ENCODE results near the gene OOEP. TPM values are rescaled to one million over a fixed set of nuclear protein-coding genes. Genes with fewer than 3 reads are reported as not detected.

The OOEP gene
- total RNA-seq, 1 experiment from 2014 or later, result not detected

DNA sequence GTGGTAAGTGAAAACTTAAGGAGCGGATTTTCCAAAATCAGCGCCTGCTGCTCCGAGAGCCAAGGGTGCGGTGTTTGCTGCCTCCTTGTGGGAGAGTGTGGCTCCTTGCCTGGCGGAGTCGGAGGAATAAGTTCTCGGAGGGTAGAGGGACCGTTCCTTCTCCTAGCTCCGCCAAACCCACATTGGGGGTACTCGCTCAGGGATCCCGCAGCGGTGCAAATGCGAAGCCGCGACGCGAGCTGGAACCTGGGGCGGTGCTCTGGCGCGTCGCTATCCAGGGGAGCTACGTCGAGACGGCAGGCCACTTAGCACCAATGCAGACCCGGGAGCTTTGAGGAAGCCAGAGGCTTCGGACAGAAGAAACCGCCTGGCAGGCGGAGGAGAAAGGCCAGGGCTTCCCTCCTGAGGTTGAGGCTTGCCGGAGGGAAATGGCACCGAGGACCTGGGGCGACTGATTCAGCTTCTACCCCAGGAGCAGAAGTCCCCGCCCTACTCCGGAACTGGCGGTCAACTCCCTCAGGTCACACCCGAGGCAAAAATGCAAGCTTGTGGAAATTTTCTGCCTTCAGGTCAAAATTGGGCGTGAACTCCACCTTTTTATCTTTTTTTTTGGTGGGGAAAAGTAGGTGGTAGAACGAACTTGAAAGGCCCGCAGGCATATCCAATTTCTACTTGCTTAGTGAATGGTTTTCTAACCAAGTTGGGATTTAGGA is 19.3 kb upstream of the OOEP start:
- peak overlapping the region; percentile 96 for H3K4me2 ChIP-seq (ENCODE audit: low read length)
- no peaks in the 10 kb centered on the region for H3K9me3 ChIP-seq (ENCODE audit: control insufficient read depth in 1 of 2, insufficient read depth in 1 of 2, low read depth in 1 of 2, low read length in 2 of 2)
- H3K27ac ChIP-seq (ENCODE audit: low read depth, low read length), result peak overlapping the region; percentile 90
- POLR2A ChIA-PET, result interaction anchor here (0.9 to 1.5 kb wide), 7 partner anchors 12 to 264 kb away, joined by 3 to 10 read pairs (median 5); partner anchors contain the start of gene MTO1
- no peaks in the 10 kb centered on the region for H4K20me1 ChIP-seq (ENCODE audit: insufficient read depth)
- no peaks in the 10 kb centered on the region for H3K9me2 ChIP-seq (ENCODE audit: insufficient read depth)
- H2AFZ ChIP-seq (ENCODE audit: low read depth, low read length, poor library complexity, severe bottlenecking), result peak overlapping the region; percentile 96
- intact Hi-C loops (cut with micrococcal nuclease), result loop anchor here (2.0 kb wide), 1 partner anchor 266 kb away; no protein-coding TSS in a partner anchor
- TSS peak; percentile 97 for BruUV-seq (replicated peaks)
- RAD21 ChIA-PET (ENCODE audit: low non-redundant PET in 1 of 2, low total read pairs in 2 of 2, uncharacterized antibody in 2 of 2, unreplicated experiment in 2 of 2), result no interaction called here
- peak overlapping the region; percentile 52 to 66 for H3K4me3 ChIP-seq (replicated peaks in 1 of 2; ENCODE audit: low read depth in 1 of 2, low read length in 2 of 2)
- H3K9ac ChIP-seq (ENCODE audit: low read length), result peak overlapping the region; percentile 74
- peaks cover 19 to 39% of the 10 kb centered on the region in 2 experiments for H3K4me1 ChIP-seq (ENCODE audit: control insufficient read depth in 1 of 2, insufficient read depth in 2 of 2, low read length in 2 of 2)
- H3K79me2 ChIP-seq (ENCODE audit: insufficient read depth, low read length), result no peaks in the 10 kb centered on the region
- H3K27me3 ChIP-seq (ENCODE audit: insufficient read depth, low read length), result no peaks in the 10 kb centered on the region
- no peaks in the 10 kb centered on the region for H3K36me3 ChIP-seq (ENCODE audit: control insufficient read depth in 1 of 2, insufficient read depth in 2 of 2, low read length in 2 of 2)
- ATAC-seq (peak; percentile 85), DNase-seq (ENCODE audit: low read depth, low spot score) (peak; percentile 70)
- CTCF ChIA-PET, result interaction anchor here (0.6 to 1.8 kb wide), 10 partner anchors 9 to 264 kb away, joined by 3 to 14 read pairs (median 4); no protein-coding TSS in a partner anchor
- TF ChIP-seq ZFX (IDR thresholded peaks at IDR 0.05) (no peak), EGR1 (IDR thresholded peaks at IDR 0.05; ENCODE audit: low read depth) (no peak), POLR2A (IDR thresholded peaks at IDR 0.05; ENCODE audit: borderline replicate concordance, extremely low read depth, insufficient read depth, insufficient read length) (peak; percentile 64), EZH2phosphoT487 (IDR thresholded peaks at IDR 0.05; ENCODE audit: borderline replicate concordance) (no peak), SP1 (IDR thresholded peaks at IDR 0.05; ENCODE audit: low read depth) (peak; percentile 48; the same call in 1 of the 2 replicates), SRF (IDR thresholded peaks at IDR 0.05; ENCODE audit: low read depth) (no peak; the same call in 1 of the 2 replicates), SIN3A (IDR thresholded peaks at IDR 0.05; ENCODE audit: low read depth) (no peak), EZH2 (IDR thresholded peaks at IDR 0.05) (no peak), ZNF274 (IDR thresholded peaks at IDR 0.05; ENCODE audit: low read depth, low read length) (no peak), ELF1 (IDR thresholded peaks at IDR 0.05; ENCODE audit: borderline replicate concordance, low read depth) (no peak), YY1 (IDR thresholded peaks at IDR 0.05; ENCODE audit: extremely low read depth, insufficient replicate concordance, low read depth, low read length) (peak; percentile 72), RAD21 (IDR thresholded peaks at IDR 0.05; ENCODE audit: low read depth) (peak; percentile 84), JUND (IDR thresholded peaks at IDR 0.05) (no peak), FOSL1 (IDR thresholded peaks at IDR 0.05; ENCODE audit: low read depth) (no peak; the same call in 1 of the 2 replicates)
- TF ChIP-seq, protein P1, sequence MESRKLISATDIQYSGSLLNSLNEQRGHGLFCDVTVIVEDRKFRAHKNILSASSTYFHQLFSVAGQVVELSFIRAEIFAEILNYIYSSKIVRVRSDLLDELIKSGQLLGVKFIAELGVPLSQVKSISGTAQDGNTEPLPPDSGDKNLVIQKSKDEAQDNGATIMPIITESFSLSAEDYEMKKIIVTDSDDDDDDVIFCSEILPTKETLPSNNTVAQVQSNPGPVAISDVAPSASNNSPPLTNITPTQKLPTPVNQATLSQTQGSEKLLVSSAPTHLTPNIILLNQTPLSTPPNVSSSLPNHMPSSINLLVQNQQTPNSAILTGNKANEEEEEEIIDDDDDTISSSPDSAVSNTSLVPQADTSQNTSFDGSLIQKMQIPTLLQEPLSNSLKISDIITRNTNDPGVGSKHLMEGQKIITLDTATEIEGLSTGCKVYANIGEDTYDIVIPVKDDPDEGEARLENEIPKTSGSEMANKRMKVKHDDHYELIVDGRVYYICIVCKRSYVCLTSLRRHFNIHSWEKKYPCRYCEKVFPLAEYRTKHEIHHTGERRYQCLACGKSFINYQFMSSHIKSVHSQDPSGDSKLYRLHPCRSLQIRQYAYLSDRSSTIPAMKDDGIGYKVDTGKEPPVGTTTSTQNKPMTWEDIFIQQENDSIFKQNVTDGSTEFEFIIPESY (IDR thresholded peaks at IDR 0.05; ENCODE audit: extremely low read depth, insufficient replicate concordance, low read length), result no peak
- TF ChIP-seq, protein P2, sequence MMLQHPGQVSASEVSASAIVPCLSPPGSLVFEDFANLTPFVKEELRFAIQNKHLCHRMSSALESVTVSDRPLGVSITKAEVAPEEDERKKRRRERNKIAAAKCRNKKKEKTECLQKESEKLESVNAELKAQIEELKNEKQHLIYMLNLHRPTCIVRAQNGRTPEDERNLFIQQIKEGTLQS (IDR thresholded peaks at IDR 0.05), result no peak
- TF ChIP-seq, protein P3, sequence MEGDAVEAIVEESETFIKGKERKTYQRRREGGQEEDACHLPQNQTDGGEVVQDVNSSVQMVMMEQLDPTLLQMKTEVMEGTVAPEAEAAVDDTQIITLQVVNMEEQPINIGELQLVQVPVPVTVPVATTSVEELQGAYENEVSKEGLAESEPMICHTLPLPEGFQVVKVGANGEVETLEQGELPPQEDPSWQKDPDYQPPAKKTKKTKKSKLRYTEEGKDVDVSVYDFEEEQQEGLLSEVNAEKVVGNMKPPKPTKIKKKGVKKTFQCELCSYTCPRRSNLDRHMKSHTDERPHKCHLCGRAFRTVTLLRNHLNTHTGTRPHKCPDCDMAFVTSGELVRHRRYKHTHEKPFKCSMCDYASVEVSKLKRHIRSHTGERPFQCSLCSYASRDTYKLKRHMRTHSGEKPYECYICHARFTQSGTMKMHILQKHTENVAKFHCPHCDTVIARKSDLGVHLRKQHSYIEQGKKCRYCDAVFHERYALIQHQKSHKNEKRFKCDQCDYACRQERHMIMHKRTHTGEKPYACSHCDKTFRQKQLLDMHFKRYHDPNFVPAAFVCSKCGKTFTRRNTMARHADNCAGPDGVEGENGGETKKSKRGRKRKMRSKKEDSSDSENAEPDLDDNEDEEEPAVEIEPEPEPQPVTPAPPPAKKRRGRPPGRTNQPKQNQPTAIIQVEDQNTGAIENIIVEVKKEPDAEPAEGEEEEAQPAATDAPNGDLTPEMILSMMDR (IDR thresholded peaks at IDR 0.05 in 2 of 3, conservative IDR thresholded peaks at IDR 0.05 in 1 of 3; ENCODE audit: borderline replicate concordance in 1 of 3, insufficient read depth in 1 of 3, low read depth in 2 of 3, low read length in 2 of 3), result peak; percentile 53 to 85 (median 75); a peak in 5 of 6 replicates
- TF ChIP-seq, protein P4, sequence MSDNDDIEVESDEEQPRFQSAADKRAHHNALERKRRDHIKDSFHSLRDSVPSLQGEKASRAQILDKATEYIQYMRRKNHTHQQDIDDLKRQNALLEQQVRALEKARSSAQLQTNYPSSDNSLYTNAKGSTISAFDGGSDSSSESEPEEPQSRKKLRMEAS (IDR thresholded peaks at IDR 0.05), result no peak
- TF ChIP-seq, protein P5, sequence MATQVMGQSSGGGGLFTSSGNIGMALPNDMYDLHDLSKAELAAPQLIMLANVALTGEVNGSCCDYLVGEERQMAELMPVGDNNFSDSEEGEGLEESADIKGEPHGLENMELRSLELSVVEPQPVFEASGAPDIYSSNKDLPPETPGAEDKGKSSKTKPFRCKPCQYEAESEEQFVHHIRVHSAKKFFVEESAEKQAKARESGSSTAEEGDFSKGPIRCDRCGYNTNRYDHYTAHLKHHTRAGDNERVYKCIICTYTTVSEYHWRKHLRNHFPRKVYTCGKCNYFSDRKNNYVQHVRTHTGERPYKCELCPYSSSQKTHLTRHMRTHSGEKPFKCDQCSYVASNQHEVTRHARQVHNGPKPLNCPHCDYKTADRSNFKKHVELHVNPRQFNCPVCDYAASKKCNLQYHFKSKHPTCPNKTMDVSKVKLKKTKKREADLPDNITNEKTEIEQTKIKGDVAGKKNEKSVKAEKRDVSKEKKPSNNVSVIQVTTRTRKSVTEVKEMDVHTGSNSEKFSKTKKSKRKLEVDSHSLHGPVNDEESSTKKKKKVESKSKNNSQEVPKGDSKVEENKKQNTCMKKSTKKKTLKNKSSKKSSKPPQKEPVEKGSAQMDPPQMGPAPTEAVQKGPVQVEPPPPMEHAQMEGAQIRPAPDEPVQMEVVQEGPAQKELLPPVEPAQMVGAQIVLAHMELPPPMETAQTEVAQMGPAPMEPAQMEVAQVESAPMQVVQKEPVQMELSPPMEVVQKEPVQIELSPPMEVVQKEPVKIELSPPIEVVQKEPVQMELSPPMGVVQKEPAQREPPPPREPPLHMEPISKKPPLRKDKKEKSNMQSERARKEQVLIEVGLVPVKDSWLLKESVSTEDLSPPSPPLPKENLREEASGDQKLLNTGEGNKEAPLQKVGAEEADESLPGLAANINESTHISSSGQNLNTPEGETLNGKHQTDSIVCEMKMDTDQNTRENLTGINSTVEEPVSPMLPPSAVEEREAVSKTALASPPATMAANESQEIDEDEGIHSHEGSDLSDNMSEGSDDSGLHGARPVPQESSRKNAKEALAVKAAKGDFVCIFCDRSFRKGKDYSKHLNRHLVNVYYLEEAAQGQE (IDR thresholded peaks at IDR 0.05; ENCODE audit: low read depth), result no peak
